ENCODE results near the gene LYRM4.
A peak's percentile ranks its signal among the peaks of the same experiment; 100 is the strongest.

Gene LYRM4

DNA sequence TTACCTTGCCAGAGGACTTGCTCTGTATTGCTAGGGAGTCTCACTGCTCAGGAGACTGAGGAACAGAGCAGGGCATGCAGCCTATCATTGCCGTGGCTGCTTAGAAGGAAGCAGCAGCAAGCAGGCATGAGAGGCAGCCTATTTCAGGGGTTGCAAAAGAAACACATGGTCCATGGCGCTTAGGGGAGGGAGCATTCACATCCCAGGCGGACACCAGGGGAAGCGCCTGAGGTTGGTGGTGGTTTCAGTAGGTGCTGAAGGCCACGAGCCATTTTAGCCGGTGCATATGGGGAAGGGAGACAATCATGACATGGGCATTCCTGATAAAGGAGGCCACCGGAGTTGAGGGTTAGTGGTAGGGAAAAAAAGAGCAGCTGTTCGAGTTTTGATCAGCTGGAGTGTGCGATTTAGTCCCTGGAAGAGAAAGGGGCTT is 21.5 kb upstream of the LYRM4 start:
- no peak for DNase-seq (ENCODE audit: low read depth in 3 of 3, low spot score in 1 of 3)

DNA sequence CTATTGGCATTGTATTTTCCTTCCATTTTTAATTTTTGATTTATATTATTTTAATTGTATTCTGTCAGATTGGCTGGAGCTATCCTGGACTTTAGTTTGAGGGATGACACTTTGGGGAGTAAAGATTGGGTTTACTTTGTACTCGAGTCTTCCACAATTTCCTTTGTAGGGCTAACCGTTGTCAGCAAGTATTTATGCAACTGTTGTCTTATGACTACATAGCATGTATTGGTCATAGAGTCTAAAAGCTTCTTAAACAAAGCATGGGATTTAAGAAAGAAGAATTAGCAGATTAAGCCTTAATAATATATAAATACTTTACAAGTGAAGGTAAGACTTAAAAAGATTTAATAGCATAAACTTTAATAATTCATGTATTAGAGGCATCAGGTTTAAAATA is 20.2 kb upstream of the LYRM4 start:
- no peak for DNase-seq (ENCODE audit: low read depth in 3 of 3, low spot score in 1 of 3)

DNA sequence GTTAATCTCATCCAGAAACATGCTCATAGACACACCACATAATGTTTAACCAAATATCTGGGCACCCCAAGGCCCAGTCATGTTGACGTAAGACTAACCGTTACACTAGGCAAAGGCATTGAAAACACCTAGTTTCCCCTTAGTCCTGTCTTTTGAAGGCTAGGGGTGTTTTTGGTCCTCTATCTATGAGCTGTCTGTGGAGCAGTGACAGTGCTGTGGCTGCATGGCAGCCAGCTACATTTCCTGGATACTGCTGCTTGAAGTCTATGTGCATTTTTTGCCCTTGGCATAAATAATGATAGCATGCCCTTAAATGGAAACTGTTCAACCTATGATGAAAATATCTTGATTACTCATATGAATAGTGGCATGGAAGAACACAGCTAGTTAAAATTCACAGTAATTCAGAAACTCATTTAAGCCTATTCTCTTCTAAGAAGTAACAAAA is 19.2 kb upstream of the LYRM4 start:
- no peak for DNase-seq (ENCODE audit: low read depth in 3 of 3, low spot score in 1 of 3)

GRCh38 chr6:5278565-5279120 is 17.9 kb upstream of the LYRM4 start:
- DNase-seq (ENCODE audit: low read depth in 3 of 3, low spot score in 1 of 3): no peak

DNA sequence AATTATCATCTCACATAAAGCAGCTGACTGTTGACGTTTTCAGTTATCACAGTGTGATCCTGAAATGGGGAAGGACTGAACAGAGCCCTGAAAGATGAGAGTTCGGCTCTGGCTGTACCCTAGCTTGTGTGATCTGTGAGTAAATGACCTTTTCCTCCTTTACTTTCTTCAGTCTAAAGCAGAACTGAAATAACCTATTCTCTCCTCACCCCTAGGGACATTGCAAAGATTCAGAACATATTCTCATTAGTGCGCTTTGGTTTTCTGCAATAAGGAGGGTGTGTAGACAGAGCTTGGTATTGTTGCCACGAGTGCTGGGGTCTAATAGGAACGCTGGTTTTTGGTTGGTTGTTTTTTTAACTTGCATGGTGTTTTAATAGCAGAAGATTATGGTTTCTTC is 17.3 kb upstream of the LYRM4 start:
- DNase-seq (ENCODE audit: low read depth in 3 of 3, low spot score in 1 of 3): no peak

- DNase-seq (ENCODE audit: low read depth in 3 of 3, low spot score in 1 of 3): no peak
Observed at GRCh38 chr6:5277589-5277988, 16.8 kb upstream of the LYRM4 start.

DNA sequence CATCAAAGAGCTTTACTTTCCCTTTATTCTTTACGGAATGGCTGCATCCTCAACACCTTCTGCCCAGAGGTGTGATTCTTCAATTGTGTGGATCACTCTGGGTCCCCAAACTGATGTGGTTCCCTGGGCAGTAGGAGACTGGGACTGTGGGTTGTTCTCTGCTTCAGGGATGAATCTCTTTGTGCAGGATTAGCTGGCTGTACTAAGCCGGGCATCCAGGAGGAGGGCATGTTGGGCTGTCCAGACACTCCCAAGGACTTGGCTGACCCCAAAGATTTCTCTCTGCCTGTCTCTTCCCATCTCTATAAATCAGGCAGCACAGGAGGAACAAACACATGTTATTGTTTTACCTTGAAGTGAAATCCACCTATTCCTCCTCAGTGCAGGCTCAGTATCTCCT is 15.8 kb upstream of the LYRM4 start:
- no peak for DNase-seq (ENCODE audit: low read depth in 3 of 3, low spot score in 1 of 3)

GRCh38 chr6:5275497-5275896 is 14.7 kb upstream of the LYRM4 start:
- DNase-seq (ENCODE audit: low read depth in 3 of 3, low spot score in 1 of 3): no peak

DNA sequence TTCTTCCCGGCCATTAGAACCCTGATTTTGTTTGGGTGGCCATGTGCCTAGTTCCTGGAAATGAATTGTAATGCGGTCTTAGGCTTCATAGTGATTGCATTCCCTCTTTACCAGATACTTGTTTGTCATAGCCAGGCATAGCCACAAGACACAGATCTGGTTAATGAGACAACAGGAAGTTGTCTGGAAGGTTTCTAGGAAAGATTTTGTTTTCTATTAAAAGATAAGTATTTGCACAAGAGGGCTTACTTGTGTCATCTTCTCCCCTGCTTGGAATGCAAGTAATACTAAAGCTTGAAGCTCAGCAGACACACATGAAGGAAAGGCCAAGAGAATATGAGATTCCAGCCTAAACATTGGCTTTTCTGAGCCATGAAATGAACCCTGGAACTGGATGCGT is 13.5 kb upstream of the LYRM4 start:
- no peak for DNase-seq (ENCODE audit: low read depth in 3 of 3, low spot score in 1 of 3)

DNA sequence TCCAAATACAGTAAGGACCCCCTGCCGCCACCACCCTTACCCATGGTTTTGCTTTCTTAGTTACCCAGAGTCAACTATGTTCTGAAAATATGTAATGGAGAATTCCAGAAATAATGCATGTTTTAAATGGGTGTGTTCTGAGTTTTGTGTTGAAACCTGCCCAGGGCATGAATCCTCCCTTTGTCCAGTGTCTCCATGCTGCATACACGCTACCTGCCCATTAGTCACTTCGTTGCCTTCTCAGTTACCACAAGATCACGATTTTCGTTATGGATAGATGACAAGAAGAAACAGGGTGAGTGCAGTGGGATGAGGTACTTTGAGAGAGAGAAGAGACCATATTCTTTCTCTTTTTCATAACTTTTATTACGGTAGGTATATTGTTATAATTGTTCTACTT is 11.2 kb upstream of the LYRM4 start:
- DNase-seq (ENCODE audit: low read depth in 3 of 3, low spot score in 1 of 3): no peak

DNA sequence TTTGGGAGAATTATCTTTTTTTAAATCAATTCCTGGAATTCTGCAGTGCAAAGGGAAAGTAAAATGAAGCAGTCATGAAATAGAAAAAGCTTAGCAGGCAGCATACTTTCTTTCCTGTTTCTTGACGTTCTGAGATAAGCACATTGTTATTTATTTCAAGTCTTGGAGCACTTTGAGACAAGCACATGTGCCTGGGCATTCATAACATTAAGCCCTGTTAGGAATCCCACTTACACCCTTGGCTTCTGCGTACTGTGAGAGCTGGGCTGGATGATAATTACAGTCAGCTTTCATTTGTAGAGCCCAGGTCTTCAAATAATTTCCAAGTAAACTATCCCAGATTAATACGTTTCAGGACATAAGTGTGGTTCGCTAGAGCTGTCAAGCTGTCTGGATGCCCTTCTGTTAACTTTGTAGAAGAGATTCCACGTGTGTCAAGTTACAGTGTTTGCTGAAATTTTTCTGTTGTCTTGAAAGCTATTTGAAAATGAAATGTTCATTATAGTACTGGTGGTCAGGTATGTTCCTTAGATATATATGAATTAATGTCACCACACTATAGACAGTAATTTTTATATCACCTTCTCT is 9.4 kb upstream of the LYRM4 start:
- no peak for DNase-seq (ENCODE audit: low read depth in 3 of 3, low spot score in 1 of 3)

DNA sequence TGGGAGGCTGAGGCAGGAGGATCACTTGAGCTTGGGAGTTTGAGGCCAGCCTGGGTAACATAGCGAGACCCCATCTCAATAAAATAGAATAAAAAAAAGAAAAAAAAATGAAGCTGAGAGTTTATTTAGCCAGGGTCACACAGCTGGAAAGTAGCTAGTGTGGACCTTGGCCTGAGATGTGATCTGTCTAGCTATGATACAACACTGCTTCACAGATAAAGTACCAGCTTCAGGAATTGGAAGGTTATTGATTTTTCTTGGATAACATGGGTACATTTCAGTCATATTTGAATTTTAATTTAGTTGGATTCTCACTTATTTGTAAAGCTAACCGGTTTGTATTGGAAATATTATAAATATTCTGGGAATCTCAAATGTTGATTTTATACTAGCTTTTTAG is 5.7 kb upstream of the LYRM4 start:
- no peak for DNase-seq (ENCODE audit: low read depth in 3 of 3, low spot score in 1 of 3)

GRCh38 chr6:5261545-5262109 is 877 bp upstream of the LYRM4 start:
- no peak for DNase-seq (ENCODE audit: low read depth in 3 of 3, low spot score in 1 of 3)

GRCh38 chr6:5260111-5260620 is 584 bp downstream of the LYRM4 start:
- DNase-seq (ENCODE audit: low read depth in 3 of 3, low spot score in 1 of 3): peak; percentile 47 to 51 (median 47)

- DNase-seq (ENCODE audit: low read depth in 3 of 3, low spot score in 1 of 3): no peak
Observed at GRCh38 chr6:5259428-5259827, 1.3 kb downstream of the LYRM4 start.

- no peak for DNase-seq (ENCODE audit: low read depth in 3 of 3, low spot score in 1 of 3)
Observed at GRCh38 chr6:5257400-5257799, 3.4 kb downstream of the LYRM4 start.

GRCh38 chr6:5256952-5257351 is 3.8 kb downstream of the LYRM4 start:
- DNase-seq (ENCODE audit: low read depth in 3 of 3, low spot score in 1 of 3): no peak

DNA sequence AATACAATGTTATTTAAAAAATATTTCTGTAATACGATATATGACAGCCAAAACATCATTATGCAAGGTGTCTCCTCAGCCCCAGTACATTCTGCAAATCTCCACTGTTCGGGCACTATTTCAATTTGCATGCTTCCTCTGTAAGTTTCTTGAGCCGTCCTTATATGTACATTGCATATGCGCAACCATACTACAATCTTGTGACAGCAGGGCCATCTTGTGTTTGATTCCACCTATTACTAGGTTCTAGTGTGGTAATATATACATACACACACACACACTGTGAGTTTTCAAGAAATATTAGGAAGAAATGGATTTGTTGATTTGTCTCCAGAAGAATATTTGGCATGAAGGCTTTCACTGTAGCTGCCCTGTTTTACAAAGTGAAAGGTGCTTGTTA is 9.8 kb downstream of the LYRM4 start:
- DNase-seq (ENCODE audit: low read depth in 3 of 3, low spot score in 1 of 3): no peak

DNA sequence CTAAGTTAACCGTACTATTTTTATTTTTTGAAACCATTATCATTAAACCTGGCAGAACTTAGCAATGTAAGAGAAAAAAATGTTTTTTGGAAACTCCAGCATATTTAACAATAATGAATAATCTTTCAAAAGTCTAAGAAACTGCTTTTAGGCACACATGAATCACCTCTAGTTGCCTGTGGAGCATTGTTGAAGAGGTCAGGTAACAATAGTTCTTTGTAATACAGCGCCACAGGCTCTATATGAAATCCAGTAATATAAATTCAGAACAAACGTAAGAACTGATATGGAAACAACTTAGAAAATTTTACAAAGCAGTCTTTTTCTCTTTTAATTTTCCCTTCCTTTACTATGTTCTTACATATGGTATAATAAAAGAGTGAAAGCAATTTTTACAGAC is 10.3 kb downstream of the LYRM4 start:
- DNase-seq (ENCODE audit: low read depth in 3 of 3, low spot score in 1 of 3): no peak

GRCh38 chr6:5249451-5250122 is 11.2 kb downstream of the LYRM4 start:
- no peak for DNase-seq (ENCODE audit: low read depth in 3 of 3, low spot score in 1 of 3)

GRCh38 chr6:5248302-5249098 is 12.2 kb downstream of the LYRM4 start:
- DNase-seq (ENCODE audit: low read depth in 3 of 3, low spot score in 1 of 3): no peak
